GM12872 (cell line): ENCODE data around the gene CCDC6.

Source experiments
- CTCF ChIP-seq: IDR thresholded peaks from 3 replicates; pipeline ENCODE4 v1.5.1; 2011; ENCODE audit warnings: low read depth, mild to moderate bottlenecking, low read length, moderate library complexity; ENCODE audit not compliant: insufficient read depth

The CCDC6 gene

DNA sequence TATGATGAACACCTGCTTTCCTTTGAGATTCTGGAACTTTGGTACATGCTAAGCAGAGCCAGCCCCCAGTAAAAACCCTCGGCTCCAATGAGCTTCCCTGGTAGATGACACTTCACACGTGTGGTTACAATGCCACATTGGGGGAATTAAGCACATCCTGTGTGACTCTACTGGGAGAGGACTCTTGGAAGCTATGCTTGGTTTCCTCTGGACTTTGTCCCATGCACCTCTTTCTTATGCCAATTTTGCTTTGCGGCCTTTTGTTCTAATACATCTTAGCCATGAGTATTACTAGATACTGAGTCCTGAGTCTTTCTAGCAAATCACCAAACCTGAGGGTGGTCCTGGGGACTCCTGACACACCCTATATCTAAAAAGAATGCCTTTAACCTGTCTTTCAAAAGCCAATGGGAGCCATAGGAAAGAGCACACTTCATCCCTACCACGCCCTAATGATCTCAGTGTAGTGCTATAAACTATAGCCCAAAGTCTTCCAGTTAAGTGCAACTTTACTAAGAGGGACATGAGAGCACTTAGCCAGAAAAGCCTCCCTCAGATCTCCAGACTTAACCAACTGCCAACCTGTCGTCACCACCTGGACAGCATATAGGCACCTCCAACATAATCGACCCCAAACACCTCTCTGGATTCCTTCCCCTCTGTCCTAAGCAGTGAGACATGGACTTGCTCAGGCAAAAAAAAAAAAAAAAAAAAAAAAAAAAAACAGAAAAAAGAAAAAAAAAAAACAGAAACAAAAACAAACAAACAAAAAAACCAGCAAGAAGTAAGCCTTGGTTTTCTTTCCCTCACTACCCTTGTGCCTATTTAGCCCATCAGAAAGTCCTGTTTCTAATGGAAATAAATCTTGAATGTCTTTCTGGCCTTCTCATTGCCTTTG, 37.4 kb downstream of the CCDC6 start:
- TF ChIP-seq CTCF: no peak

- TF ChIP-seq CTCF: no peak
Observed at GRCh38 chr10:59867590-59867989, 38.8 kb downstream of the CCDC6 start.

DNA sequence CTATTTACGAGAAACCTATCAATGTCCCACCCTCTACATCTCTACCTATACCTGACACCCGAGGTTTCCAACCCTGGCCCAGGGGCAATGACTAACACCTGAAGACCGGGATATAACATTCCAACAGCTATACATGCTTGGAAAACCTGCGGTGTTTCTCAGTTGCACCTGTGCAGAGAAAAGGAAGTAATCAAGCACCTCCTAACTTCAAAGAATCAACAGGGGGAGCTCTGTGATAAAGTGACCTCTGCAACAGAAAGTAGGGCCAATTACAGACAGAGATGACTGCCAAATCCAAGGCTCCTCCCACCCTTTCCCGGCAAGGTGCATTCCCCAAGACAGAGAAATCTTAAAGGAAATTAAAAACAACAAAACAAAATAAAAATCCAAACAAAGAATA, 41.3 kb downstream of the CCDC6 start:
- peak; percentile 63 for TF ChIP-seq CTCF

- TF ChIP-seq CTCF: no peak
Observed at GRCh38 chr10:59864141-59864962, 42.0 kb downstream of the CCDC6 start.

- no peak for TF ChIP-seq CTCF
Observed at GRCh38 chr10:59859570-59859969, 46.8 kb downstream of the CCDC6 start.

- TF ChIP-seq CTCF: no peak
Observed at GRCh38 chr10:59857921-59858320, 48.4 kb downstream of the CCDC6 start.

GRCh38 chr10:59857049-59857448, 49.3 kb downstream of the CCDC6 start:
- TF ChIP-seq CTCF: no peak
